ENCODE measurements around the gene ZHX3. TPM values are rescaled to one million over a fixed set of nuclear protein-coding genes. Genes with fewer than 3 reads are reported as not detected.

Gene ZHX3
- total RNA-seq, 1 donor from 2014 or later: 13.9 TPM

GRCh38 chr20:41350408-41350962 lies 33.0 kb upstream of the ZHX3 start:
- no peak for TF ChIP-seq CTCF (IDR thresholded peaks at IDR 0.05; ENCODE audit: unreplicated experiment)
- Mint-ChIP-seq H3K36me3 (no peaks in the 10 kb centered on the region), H3K27me3 (ENCODE audit: low read depth) (no peaks in the 10 kb centered on the region), H3K27ac (no peak overlapping the region), H3K4me3 (no peak overlapping the region), H3K4me1 (no peaks in the 10 kb centered on the region), H3K9me3 (no peaks in the 10 kb centered on the region)
- DNase-seq (ENCODE audit: low spot score in 2 of 2, unreplicated experiment in 2 of 2): no peak

DNA sequence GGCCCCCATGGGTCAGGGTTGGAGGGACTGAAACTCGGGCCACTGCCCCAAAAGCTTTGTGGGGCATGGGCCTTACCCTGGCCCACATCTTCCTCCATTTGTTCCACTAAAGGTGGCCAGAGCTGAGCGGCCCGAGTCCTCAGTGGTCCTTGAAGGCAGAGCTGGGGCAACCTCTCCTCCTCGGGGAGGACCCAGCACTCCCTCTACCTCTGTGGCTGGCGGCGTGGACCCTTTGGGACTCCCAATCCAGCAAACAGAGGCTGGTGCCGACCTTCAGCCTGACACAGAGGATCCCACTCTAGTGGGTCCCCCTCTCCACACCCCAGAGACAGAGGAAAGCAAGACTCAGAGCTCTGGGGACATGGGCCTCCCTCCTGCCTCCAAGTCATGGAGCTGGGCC lies 32.4 kb upstream of the ZHX3 start:
- Mint-ChIP-seq H3K4me1 (no peaks in the 10 kb centered on the region), H3K9me3 (no peaks in the 10 kb centered on the region), H3K36me3 (no peaks in the 10 kb centered on the region), H3K27ac (no peak overlapping the region), H3K27me3 (ENCODE audit: low read depth) (no peaks in the 10 kb centered on the region), H3K4me3 (no peak overlapping the region)
- DNase-seq (ENCODE audit: low spot score in 2 of 2, unreplicated experiment in 2 of 2): no peak
- TF ChIP-seq CTCF (IDR thresholded peaks at IDR 0.05; ENCODE audit: unreplicated experiment): no peak

GRCh38 chr20:41349266-41349665 lies 31.7 kb upstream of the ZHX3 start:
- no peak for TF ChIP-seq CTCF (IDR thresholded peaks at IDR 0.05; ENCODE audit: unreplicated experiment)
- Mint-ChIP-seq H3K4me3 (no peak overlapping the region), H3K4me1 (no peaks in the 10 kb centered on the region), H3K27ac (no peak overlapping the region), H3K36me3 (no peaks in the 10 kb centered on the region), H3K27me3 (ENCODE audit: low read depth) (no peaks in the 10 kb centered on the region), H3K9me3 (no peaks in the 10 kb centered on the region)
- DNase-seq (ENCODE audit: low spot score in 2 of 2, unreplicated experiment in 2 of 2): no peak

DNA sequence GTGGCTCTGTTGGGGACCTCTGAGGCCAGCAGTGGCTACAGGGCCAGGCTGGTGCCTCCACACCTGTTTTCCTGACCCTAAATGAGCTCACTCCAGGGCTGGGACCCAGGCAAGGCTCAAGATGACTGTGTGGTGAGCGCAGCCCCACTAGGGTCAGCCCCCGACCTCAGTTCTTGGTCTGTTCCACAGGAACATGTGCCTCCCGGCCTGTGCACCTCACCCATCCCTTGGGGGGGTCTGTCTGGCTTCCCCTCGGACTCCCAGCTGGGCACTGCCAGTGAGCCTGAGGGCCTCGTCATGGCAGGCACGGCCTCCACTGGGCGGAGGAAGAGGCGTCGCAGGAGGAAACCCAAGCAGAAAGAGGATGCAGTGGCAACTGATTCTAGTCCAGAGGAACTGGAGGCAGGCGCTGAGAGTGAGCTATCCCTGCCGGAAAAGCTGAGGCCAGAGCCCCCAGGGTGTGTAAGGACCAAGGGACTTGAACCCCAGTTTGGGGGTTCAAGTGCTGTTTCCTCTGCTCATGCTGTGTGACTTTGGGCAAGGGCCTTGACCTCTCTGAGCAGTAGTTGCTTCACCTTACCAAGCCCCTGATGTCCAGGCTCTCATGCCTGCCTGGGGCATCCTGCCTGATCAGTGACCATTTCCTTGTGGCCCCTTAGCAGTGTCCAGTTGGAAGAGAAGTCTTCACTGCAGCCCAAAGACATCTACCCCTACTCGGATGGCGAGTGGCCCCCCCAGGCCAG lies 31.1 kb upstream of the ZHX3 start:
- Mint-ChIP-seq H3K4me3 (no peak overlapping the region), H3K4me1 (no peaks in the 10 kb centered on the region), H3K27me3 (ENCODE audit: low read depth) (no peaks in the 10 kb centered on the region), H3K36me3 (no peaks in the 10 kb centered on the region), H3K9me3 (no peaks in the 10 kb centered on the region), H3K27ac (no peak overlapping the region)
- TF ChIP-seq CTCF (IDR thresholded peaks at IDR 0.05; ENCODE audit: unreplicated experiment): no peak
- no peak for DNase-seq (ENCODE audit: low spot score in 2 of 2, unreplicated experiment in 2 of 2)

DNA sequence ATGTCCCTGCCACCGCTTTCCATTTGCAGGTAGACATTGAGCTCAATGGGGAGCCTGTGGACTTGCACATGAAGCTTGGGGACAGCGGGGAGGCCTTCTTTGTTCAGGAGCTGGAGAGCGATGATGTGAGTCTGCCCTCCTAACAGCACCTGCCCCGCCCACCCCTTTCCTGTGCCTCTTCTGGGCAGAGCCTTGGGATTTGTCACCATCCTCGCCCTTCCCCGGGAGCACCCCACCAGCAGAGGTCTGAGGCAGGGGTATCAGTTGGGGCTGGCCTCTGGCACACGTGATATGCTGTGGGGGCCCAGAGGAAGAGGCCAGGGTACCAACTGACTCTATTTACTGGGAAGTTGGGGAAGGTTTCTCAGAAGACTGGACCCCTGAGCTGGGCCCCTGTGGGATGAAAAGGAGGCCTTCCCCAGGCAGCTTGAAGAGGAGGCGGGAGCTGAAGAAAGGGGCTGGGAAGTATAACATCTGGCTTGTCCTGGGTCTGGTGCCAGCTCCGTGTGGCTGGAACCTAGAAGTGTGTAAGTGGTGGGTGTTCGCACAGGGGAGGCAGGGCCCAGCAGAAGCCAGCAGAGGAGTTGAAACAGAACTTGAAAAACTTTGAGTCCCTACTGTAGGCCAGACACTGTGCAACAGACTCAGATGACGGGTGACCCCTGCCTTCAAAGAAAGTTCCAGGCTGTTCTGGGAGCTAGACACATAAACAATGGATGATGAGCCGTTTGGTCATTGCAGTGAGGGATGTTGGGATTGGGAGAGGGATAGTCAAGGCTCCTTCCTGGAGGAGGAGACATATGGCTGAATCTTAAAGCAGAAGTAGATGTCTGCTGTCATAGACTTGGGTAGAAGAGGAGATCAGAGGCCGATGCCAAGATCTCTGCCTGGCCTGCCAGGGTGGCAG lies 30.2 kb upstream of the ZHX3 start:
- no peak for DNase-seq (ENCODE audit: low spot score in 2 of 2, unreplicated experiment in 2 of 2)
- no peaks in the 10 kb centered on the region for H3K27me3 Mint-ChIP-seq (ENCODE audit: low read depth)
- no peaks in the 10 kb centered on the region for H3K9me3 Mint-ChIP-seq
- no peaks in the 10 kb centered on the region for H3K4me1 Mint-ChIP-seq
- no peak overlapping the region for H3K27ac Mint-ChIP-seq
- no peaks in the 10 kb centered on the region for H3K36me3 Mint-ChIP-seq
- no peak overlapping the region for H3K4me3 Mint-ChIP-seq
- TF ChIP-seq CTCF (IDR thresholded peaks at IDR 0.05; ENCODE audit: unreplicated experiment): no peak
